Measurements from ENCODE around the gene LMF1.

DNA sequence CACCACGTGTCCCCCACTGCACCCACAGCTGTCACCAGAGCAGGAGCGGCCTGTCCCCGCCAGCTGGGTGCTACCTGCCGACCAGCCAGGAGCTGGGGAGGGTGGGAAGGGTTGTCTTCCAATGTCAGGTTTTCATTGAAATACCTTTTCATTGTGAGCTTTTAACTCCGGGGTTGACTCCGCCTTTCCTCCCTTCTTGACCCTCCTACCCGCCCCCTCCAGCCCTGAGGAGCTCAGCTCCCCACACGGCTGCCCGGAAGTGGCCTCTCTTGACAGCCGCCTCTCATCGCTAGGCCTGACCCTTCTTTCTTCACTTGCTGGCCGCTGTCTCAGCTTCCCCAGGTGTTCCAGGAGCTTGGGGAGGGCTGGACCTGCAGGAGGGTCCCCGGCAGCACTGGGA is 149.0 kb downstream of the LMF1 start:
- TF ChIP-seq, protein P1, sequence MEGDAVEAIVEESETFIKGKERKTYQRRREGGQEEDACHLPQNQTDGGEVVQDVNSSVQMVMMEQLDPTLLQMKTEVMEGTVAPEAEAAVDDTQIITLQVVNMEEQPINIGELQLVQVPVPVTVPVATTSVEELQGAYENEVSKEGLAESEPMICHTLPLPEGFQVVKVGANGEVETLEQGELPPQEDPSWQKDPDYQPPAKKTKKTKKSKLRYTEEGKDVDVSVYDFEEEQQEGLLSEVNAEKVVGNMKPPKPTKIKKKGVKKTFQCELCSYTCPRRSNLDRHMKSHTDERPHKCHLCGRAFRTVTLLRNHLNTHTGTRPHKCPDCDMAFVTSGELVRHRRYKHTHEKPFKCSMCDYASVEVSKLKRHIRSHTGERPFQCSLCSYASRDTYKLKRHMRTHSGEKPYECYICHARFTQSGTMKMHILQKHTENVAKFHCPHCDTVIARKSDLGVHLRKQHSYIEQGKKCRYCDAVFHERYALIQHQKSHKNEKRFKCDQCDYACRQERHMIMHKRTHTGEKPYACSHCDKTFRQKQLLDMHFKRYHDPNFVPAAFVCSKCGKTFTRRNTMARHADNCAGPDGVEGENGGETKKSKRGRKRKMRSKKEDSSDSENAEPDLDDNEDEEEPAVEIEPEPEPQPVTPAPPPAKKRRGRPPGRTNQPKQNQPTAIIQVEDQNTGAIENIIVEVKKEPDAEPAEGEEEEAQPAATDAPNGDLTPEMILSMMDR (IDR thresholded peaks at IDR 0.05) = no peak
- TF ChIP-seq POLR2A (IDR thresholded peaks at IDR 0.05) = no peak
